Epidermal melanocyte (primary cell): Measurements from ENCODE around the gene GCNT4.
A peak's percentile ranks its signal among the peaks of the same experiment; 100 is the strongest.
"Not testable (repeated sequence)": the region's sequence is repeated elsewhere in the genome, so short reads cannot be mapped to it uniquely, and the experiment has no call there.

Experiments used
- DNase-seq: peaks from one replicate; pipeline ENCODE4 v3.0.0; 2011; ENCODE audit warnings: low spot score; ENCODE audit not compliant: insufficient read length

Gene GCNT4

GRCh38 chr5:75052192-75053053 is at the start of gene GCNT4:
Gene GCNT4, minus strand, starts transcription at chr5:75052558. Its CDS starts 22,521 bp downstream, at chr5:75030037.
- no peak for DNase-seq

- not testable (repeated sequence) for DNase-seq
Measured at GRCh38 chr5:75095956-75096355, 43.6 kb upstream of the GCNT4 start.

- no peak for DNase-seq
Measured at GRCh38 chr5:75091597-75091996, 39.2 kb upstream of the GCNT4 start.

GRCh38 chr5:75089662-75090061 is 37.3 kb upstream of the GCNT4 start:
- no peak for DNase-seq

- DNase-seq = no peak
Measured at GRCh38 chr5:75089137-75089536, 36.8 kb upstream of the GCNT4 start.

GRCh38 chr5:75088648-75089047 is 36.3 kb upstream of the GCNT4 start:
- no peak for DNase-seq

GRCh38 chr5:75081510-75081909 is 29.2 kb upstream of the GCNT4 start:
- no peak for DNase-seq

GRCh38 chr5:75079346-75079745 is 27.0 kb upstream of the GCNT4 start:
- not testable (repeated sequence) for DNase-seq

GRCh38 chr5:75078027-75078426 is 25.7 kb upstream of the GCNT4 start:
- DNase-seq = no peak

- DNase-seq = no peak
Measured at GRCh38 chr5:75072061-75072460, 19.7 kb upstream of the GCNT4 start.

GRCh38 chr5:75071100-75071499 is 18.7 kb upstream of the GCNT4 start:
- DNase-seq = no peak

GRCh38 chr5:75067434-75067833 is 15.1 kb upstream of the GCNT4 start:
- no peak for DNase-seq

- no peak for DNase-seq
Measured at GRCh38 chr5:75062925-75063531, 10.7 kb upstream of the GCNT4 start.

- no peak for DNase-seq
Measured at GRCh38 chr5:75059912-75060545, 7.7 kb upstream of the GCNT4 start.

GRCh38 chr5:75058986-75059535 is 6.7 kb upstream of the GCNT4 start:
- no peak for DNase-seq

GRCh38 chr5:75057561-75057960 is 5.2 kb upstream of the GCNT4 start:
- DNase-seq = no peak

- DNase-seq = no peak
Measured at GRCh38 chr5:75055727-75056144, 3.4 kb upstream of the GCNT4 start.

GRCh38 chr5:75054134-75054930 is 2.0 kb upstream of the GCNT4 start:
- no peak for DNase-seq

GRCh38 chr5:75053304-75054133 is 1.2 kb upstream of the GCNT4 start:
- peak; percentile 35 for DNase-seq

GRCh38 chr5:75053054-75053303 is 621 bp upstream of the GCNT4 start:
- DNase-seq = no peak
